Prostate gland (tissue), 2 donors: ENCODE measurements around the gene HIGD1A.

Source experiments
- CTCF ChIP-seq, 4 experiments: fragments of 200-600 bp in 2 of 4; fragments of 450-650 bp in 2 of 4; sonication (generic) in 2 of 4; IDR thresholded peaks; 1 replicate in 3 of 4; 2 replicates in 1 of 4; pipeline ENCODE4 v1.5.1; 2016 to 2019; ENCODE audit warnings: antibody characterized with exemption in 4 of 4, mild to moderate bottlenecking in 2 of 4, moderate library complexity in 2 of 4
- POLR2A ChIP-seq: fragments of 450-650 bp; IDR thresholded peaks from one replicate; pipeline ENCODE4 v1.6.1; 2016; ENCODE audit warnings: antibody characterized with exemption, mild to moderate bottlenecking
- POLR2AphosphoS5 ChIP-seq: sonication (generic); formaldehyde crosslinking; IDR thresholded peaks from one replicate; pipeline ENCODE4 v1.6.1; 2017; ENCODE audit warnings: antibody characterized with exemption

- TF ChIP-seq CTCF (IDR thresholded peaks at IDR 0.05) (no peak), POLR2A (no peak), POLR2AphosphoS5 (no peak)
Observed at GRCh38 chr3:42850263-42850662, 46.0 kb upstream of the HIGD1A start.
